Measurements from ENCODE around the gene HOXB1.

HOXB1 gene

DNA sequence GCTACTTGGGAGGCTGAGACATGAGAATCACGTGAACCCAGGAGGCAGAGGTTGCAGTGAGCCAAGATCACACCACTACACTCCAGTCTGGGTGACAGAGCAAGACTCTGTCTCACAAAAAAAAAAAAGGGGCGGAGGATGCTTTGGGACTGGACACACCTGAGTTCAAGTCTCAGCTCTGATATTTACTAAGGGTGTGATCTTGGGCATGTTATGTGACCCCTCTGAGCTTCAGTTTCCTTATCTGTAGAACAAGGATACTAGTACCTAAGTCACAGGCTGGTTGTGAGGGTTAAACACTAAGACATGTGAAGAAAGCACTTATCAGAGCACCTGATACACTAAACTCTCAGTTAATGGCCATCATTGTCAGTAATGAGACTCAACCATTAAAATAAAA lies 25.9 kb downstream of the HOXB1 start:
- no peak for DNase-seq (ENCODE audit: low read depth, low spot score)
- no peaks in the 10 kb centered on the region for H3K36me3 ChIP-seq (ENCODE audit: insufficient read depth, insufficient read length, low read length)
- H3K27me3 ChIP-seq (ENCODE audit: insufficient read depth, insufficient read length), result peaks cover 33% of the 10 kb centered on the region
- H3K9me3 ChIP-seq (ENCODE audit: insufficient read depth, low read length), result no peaks in the 10 kb centered on the region
- TF ChIP-seq ZNF274 (IDR thresholded peaks at IDR 0.05; ENCODE audit: low read depth, low read length) (no peak), YY1 (IDR thresholded peaks at IDR 0.05; ENCODE audit: insufficient read depth, insufficient read length) (no peak), SUZ12 (IDR thresholded peaks at IDR 0.05; ENCODE audit: extremely low read depth, insufficient read depth, insufficient read length) (no peak)
- no peak overlapping the region for H3K4me3 ChIP-seq (ENCODE audit: insufficient read length, low read depth)
- H3K4me1 ChIP-seq (ENCODE audit: insufficient read depth, insufficient read length), result peaks cover 10% of the 10 kb centered on the region
- no peak overlapping the region for H3K9ac ChIP-seq (ENCODE audit: insufficient read length, low read depth)

DNA sequence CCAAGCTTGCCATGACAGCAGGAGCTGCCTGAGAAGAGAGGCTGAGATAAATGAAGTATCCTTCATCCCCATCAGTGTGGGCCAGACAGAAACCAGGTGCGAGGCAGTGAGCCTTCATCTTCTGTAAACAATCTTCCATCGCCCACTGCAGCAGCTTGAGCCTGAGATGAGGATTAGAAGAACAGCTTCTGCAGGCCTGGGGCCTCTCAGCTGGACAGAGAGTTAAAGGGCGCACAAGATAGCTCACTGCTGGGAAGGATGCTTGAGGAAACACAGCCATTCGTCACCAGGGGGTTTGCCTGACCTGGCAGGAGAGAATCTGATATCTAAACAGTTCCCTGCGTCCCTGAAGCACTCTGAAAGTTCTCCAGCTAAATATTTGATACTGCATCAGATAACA lies 27.1 kb downstream of the HOXB1 start:
- Histone ChIP-seq H3K9me3 (ENCODE audit: insufficient read depth, low read length) (no peaks in the 10 kb centered on the region), H3K4me3 (ENCODE audit: insufficient read length, low read depth) (no peak overlapping the region), H3K27me3 (ENCODE audit: insufficient read depth, insufficient read length) (peaks cover 33% of the 10 kb centered on the region), H3K9ac (ENCODE audit: insufficient read length, low read depth) (no peak overlapping the region), H3K36me3 (ENCODE audit: insufficient read depth, insufficient read length, low read length) (no peaks in the 10 kb centered on the region), H3K4me1 (ENCODE audit: insufficient read depth, insufficient read length) (peaks cover 10% of the 10 kb centered on the region)
- TF ChIP-seq YY1 (IDR thresholded peaks at IDR 0.05; ENCODE audit: insufficient read depth, insufficient read length) (no peak), ZNF274 (IDR thresholded peaks at IDR 0.05; ENCODE audit: low read depth, low read length) (no peak), SUZ12 (IDR thresholded peaks at IDR 0.05; ENCODE audit: extremely low read depth, insufficient read depth, insufficient read length) (no peak)
- DNase-seq (ENCODE audit: low read depth, low spot score), result no peak

DNA sequence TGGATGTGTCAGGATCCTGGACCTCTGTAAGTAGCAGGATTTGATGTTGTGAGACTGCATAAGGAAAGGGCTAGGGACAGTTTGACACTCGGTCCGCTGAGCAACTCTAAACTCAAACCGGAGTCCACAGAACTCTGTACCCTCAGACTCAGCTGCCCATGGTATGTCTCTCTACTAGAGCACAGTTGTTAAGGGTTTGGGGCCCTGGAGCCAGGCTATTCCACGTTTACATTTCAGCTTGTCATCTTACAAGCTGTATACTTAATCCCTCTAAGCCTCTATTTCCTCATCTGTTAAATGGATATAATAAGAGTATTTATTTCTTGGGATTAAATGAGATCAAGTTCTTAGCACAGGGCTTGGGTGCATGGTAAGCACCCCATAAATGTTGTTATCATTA lies 27.9 kb downstream of the HOXB1 start:
- TF ChIP-seq SUZ12 (IDR thresholded peaks at IDR 0.05; ENCODE audit: extremely low read depth, insufficient read depth, insufficient read length), result no peak
- no peak for TF ChIP-seq YY1 (IDR thresholded peaks at IDR 0.05; ENCODE audit: insufficient read depth, insufficient read length)
- TF ChIP-seq ZNF274 (IDR thresholded peaks at IDR 0.05; ENCODE audit: low read depth, low read length), result no peak

DNA sequence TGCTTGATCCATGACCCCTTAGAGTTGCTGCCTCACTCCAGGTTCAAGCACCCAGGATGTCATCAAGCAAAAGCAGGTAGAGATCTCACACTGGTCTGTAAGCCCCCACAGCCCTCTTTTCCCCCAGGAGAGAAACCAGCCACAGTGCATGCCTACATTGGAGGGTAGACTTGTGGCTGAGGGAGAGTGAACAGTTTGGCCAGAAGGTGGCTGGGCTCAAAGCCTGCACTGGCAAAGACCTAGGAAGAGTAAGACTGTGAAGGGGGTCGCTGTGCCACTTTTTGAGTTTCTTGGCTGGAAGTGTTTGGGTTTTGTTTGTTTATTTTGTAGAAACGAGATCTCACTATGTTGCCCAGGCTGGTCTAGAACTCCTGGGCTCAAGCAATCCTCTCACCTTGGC lies 28.5 kb downstream of the HOXB1 start:
- TF ChIP-seq SUZ12 (IDR thresholded peaks at IDR 0.05; ENCODE audit: extremely low read depth, insufficient read depth, insufficient read length) (no peak), YY1 (IDR thresholded peaks at IDR 0.05; ENCODE audit: insufficient read depth, insufficient read length) (no peak), ZNF274 (IDR thresholded peaks at IDR 0.05; ENCODE audit: low read depth, low read length) (no peak)
- Histone ChIP-seq H3K9me3 (ENCODE audit: insufficient read depth, low read length) (no peaks in the 10 kb centered on the region), H3K4me1 (ENCODE audit: insufficient read depth, insufficient read length) (peaks cover 10% of the 10 kb centered on the region), H3K27me3 (ENCODE audit: insufficient read depth, insufficient read length) (peaks cover 38% of the 10 kb centered on the region), H3K36me3 (ENCODE audit: insufficient read depth, insufficient read length, low read length) (no peaks in the 10 kb centered on the region), H3K4me3 (ENCODE audit: insufficient read length, low read depth) (no peak overlapping the region), H3K9ac (ENCODE audit: insufficient read length, low read depth) (no peak overlapping the region)
- DNase-seq (ENCODE audit: low read depth, low spot score), result no peak

More for the DNA sequence above, 27.9 kb downstream of the HOXB1 start:
- H3K27me3 ChIP-seq (ENCODE audit: insufficient read depth, insufficient read length), result peaks cover 37% of the 10 kb centered on the region
- H3K4me1 ChIP-seq (ENCODE audit: insufficient read depth, insufficient read length), result peaks cover 10% of the 10 kb centered on the region
- no peak overlapping the region for H3K4me3 ChIP-seq (ENCODE audit: insufficient read length, low read depth)
- no peaks in the 10 kb centered on the region for H3K36me3 ChIP-seq (ENCODE audit: insufficient read depth, insufficient read length, low read length)
- no peaks in the 10 kb centered on the region for H3K9me3 ChIP-seq (ENCODE audit: insufficient read depth, low read length)
- H3K9ac ChIP-seq (ENCODE audit: insufficient read length, low read depth), result no peak overlapping the region
- DNase-seq (ENCODE audit: low read depth, low spot score), result no peak

DNA sequence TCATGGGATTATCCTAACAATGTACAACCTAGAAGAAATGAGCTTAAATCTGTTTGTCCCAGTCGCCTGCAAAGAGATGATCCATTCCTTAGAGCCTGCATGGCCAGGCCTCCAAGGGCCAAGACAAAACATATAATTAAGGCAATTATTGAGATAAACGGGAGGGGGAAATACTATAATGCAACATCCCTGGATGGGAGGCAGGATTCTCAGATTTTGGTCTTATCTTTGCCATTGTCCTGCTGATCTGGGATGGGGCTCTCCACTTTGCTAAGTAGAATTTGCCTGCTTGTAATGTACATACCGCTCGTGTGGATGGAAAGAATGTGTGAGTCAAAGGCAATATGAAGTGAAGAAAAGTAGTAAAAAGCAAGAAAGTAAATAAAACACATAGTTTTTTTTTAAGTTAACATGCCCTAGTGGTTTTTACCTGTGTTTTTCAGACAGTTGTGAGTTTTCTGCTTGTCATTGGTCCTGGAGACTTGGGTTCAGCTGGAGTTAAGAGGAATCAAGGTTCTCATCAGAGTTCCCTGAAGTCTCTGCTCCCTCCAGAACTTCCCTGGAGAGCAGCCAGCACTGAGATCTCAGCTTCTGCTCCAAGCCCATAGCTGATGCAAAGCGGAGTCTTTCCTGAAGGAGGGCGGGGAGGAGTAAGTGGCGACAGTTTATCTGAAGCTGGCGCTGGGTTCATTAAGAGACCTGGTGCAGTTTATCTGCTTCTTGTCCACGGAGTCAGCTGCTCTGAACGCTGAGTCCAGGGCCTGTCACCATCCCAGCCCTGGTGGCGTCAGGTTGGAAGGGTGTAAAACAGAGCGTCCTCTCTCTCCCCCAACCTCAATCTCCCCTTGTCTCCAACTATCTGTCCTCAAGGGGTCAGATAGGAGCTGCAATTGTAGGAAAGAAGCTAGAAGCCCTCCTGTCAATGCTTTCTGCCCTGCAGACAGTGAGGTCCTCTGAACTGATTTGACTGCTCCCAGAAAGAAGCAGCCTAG lies 30.1 kb downstream of the HOXB1 start:
- Histone ChIP-seq H3K4me3 (ENCODE audit: insufficient read length, low read depth) (no peak overlapping the region), H3K9ac (ENCODE audit: insufficient read length, low read depth) (no peak overlapping the region), H3K36me3 (ENCODE audit: insufficient read depth, insufficient read length, low read length) (no peaks in the 10 kb centered on the region), H3K27me3 (ENCODE audit: insufficient read depth, insufficient read length) (peaks cover 44% of the 10 kb centered on the region), H3K9me3 (ENCODE audit: insufficient read depth, low read length) (no peaks in the 10 kb centered on the region), H3K4me1 (ENCODE audit: insufficient read depth, insufficient read length) (peaks cover 5% of the 10 kb centered on the region)
- DNase-seq (ENCODE audit: low read depth, low spot score), result no peak
- TF ChIP-seq ZNF274 (IDR thresholded peaks at IDR 0.05; ENCODE audit: low read depth, low read length) (no peak), SUZ12 (IDR thresholded peaks at IDR 0.05; ENCODE audit: extremely low read depth, insufficient read depth, insufficient read length) (no peak), YY1 (IDR thresholded peaks at IDR 0.05; ENCODE audit: insufficient read depth, insufficient read length) (no peak)

DNA sequence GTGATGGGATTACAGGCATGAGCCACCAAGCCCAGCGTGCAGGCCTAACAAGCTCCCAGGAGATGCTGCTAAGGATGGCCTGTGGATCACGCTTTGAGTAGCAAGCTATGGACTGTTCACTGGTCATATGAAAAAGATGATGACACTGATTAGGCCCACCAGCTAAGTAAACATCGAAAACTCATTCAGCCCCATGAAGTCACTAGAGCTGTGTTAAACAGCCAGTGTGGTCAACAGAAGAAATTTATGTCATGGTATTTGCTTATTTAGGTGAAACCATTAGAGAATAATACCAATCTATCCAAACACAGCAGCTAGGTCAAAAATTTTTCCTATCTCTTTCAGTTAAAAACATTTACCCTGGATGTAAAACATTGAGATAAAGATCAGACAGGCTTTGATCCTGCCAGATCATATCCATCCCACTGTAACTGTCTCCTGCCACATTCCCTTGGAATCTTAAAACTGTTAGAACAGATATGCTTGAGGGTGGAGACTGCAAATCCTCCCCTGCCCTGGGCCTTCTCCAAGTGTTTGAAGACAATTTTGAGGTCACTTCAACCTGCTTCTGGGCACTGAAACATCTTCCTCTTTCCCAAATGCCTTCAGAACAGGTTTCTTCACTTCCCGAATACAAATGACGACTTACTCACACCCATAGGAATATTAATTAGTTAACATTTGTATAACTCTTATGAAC lies 30.9 kb downstream of the HOXB1 start:
- peaks cover 50% of the 10 kb centered on the region for H3K27me3 ChIP-seq (ENCODE audit: insufficient read depth, insufficient read length)

DNA sequence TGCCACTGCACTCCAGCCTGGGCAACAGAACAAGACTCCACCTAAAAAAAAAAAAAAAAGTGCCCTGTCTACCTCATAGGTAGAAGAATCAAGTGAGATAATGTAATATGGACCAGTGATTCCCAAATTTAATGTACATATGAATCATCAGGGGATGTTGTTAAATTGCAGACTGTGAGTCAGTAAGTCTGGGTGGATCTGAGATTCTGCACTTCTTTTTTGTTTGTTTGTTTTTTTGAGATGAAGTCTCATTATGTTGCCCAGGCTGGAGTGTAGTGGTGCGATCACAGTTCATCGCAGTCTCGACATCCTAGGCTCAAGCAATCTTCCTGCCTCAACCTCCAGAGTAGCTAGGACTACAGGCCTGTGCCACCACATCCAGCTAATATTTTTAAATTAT lies 31.6 kb downstream of the HOXB1 start:
- DNase-seq (ENCODE audit: low read depth, low spot score), result no peak
- H3K4me1 ChIP-seq (ENCODE audit: insufficient read depth, insufficient read length), result peaks cover 5% of the 10 kb centered on the region
- peaks cover 57% of the 10 kb centered on the region for H3K27me3 ChIP-seq (ENCODE audit: insufficient read depth, insufficient read length)
- no peak overlapping the region for H3K9ac ChIP-seq (ENCODE audit: insufficient read length, low read depth)
- H3K9me3 ChIP-seq (ENCODE audit: insufficient read depth, low read length), result no peaks in the 10 kb centered on the region
- H3K4me3 ChIP-seq (ENCODE audit: insufficient read length, low read depth), result no peak overlapping the region
- H3K36me3 ChIP-seq (ENCODE audit: insufficient read depth, insufficient read length, low read length), result no peaks in the 10 kb centered on the region
- no peak for TF ChIP-seq YY1 (IDR thresholded peaks at IDR 0.05; ENCODE audit: insufficient read depth, insufficient read length)
- no peak for TF ChIP-seq SUZ12 (IDR thresholded peaks at IDR 0.05; ENCODE audit: extremely low read depth, insufficient read depth, insufficient read length)
- TF ChIP-seq ZNF274 (IDR thresholded peaks at IDR 0.05; ENCODE audit: low read depth, low read length), result no peak

More for the DNA sequence above, 30.9 kb downstream of the HOXB1 start:
- TF ChIP-seq YY1 (IDR thresholded peaks at IDR 0.05; ENCODE audit: insufficient read depth, insufficient read length), result no peak
- no peak for TF ChIP-seq SUZ12 (IDR thresholded peaks at IDR 0.05; ENCODE audit: extremely low read depth, insufficient read depth, insufficient read length)
- TF ChIP-seq ZNF274 (IDR thresholded peaks at IDR 0.05; ENCODE audit: low read depth, low read length), result no peak
- no peak overlapping the region for H3K9ac ChIP-seq (ENCODE audit: insufficient read length, low read depth)
- H3K9me3 ChIP-seq (ENCODE audit: insufficient read depth, low read length), result no peaks in the 10 kb centered on the region
- H3K4me1 ChIP-seq (ENCODE audit: insufficient read depth, insufficient read length), result peaks cover 5% of the 10 kb centered on the region
- no peaks in the 10 kb centered on the region for H3K36me3 ChIP-seq (ENCODE audit: insufficient read depth, insufficient read length, low read length)
- no peak for DNase-seq (ENCODE audit: low read depth, low spot score)
- H3K4me3 ChIP-seq (ENCODE audit: insufficient read length, low read depth), result no peak overlapping the region

Data from NT2/D1 (cell line).